Measurements from ENCODE around the gene UMOD.

Gene UMOD

GRCh38 chr16:20318006-20318405 is 34.5 kb downstream of the UMOD start:
- no peak overlapping the region for H3K9ac ChIP-seq (ENCODE audit: low read depth, low read length)
- no peak overlapping the region for H3K27ac ChIP-seq (ENCODE audit: low read length)
- H3K79me2 ChIP-seq (ENCODE audit: insufficient read depth, low read length): no peaks in the 10 kb centered on the region
- no peaks in the 10 kb centered on the region for H3K4me1 ChIP-seq (ENCODE audit: insufficient read depth, low read length)
- no peak overlapping the region for H3K4me3 ChIP-seq (ENCODE audit: low read depth in 1 of 2, low read length in 2 of 2)
- TF ChIP-seq CTCF (IDR thresholded peaks at IDR 0.05; ENCODE audit: borderline replicate concordance, extremely low read depth, low read length, poor library complexity, severe bottlenecking) (no peak), EZH2 (IDR thresholded peaks at IDR 0.05; ENCODE audit: borderline replicate concordance, low read depth, low read length, severe bottlenecking) (no peak)
- no peak for ATAC-seq (ENCODE audit: insufficient read depth, low read depth)
- no peak overlapping the region for H3K4me2 ChIP-seq (ENCODE audit: insufficient read depth, low read length)
- H4K20me1 ChIP-seq (ENCODE audit: insufficient read depth, low read length): no peaks in the 10 kb centered on the region
- H3K9me3 ChIP-seq (ENCODE audit: insufficient read depth, low read length, severe bottlenecking): no peaks in the 10 kb centered on the region
- no peaks in the 10 kb centered on the region for H3K36me3 ChIP-seq (ENCODE audit: insufficient read depth, low read length)
- no peak for DNase-seq
- no peaks in the 10 kb centered on the region for H3K27me3 ChIP-seq (ENCODE audit: insufficient read depth, low read length, poor library complexity)
- no peak overlapping the region for H2AFZ ChIP-seq (ENCODE audit: low read depth, low read length)

DNA sequence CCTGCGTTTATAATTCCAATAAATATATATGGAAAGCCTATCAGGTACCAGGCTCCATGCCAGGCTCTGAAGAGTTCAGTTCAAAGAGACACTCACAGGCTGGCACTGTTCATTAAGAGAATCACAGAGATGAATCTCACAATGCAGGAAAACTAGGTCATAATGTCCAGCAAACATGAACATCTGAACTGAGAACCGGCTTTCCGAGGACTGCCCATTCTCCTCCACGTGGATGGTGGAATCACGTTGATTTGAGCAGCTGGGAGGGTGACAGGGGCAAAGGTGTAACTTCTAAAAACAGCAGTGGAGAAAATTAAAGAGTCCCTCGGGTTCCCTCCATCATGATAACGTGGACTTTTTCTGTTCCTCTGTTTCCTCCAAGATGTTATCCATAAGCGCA is 35.4 kb downstream of the UMOD start:
- H3K4me3 ChIP-seq (ENCODE audit: low read depth in 1 of 2, low read length in 2 of 2): no peak overlapping the region
- no peak for ATAC-seq (ENCODE audit: insufficient read depth, low read depth)
- no peak overlapping the region for H3K27ac ChIP-seq (ENCODE audit: low read length)
- no peak overlapping the region for H2AFZ ChIP-seq (ENCODE audit: low read depth, low read length)
- no peak for DNase-seq
- TF ChIP-seq CTCF (IDR thresholded peaks at IDR 0.05; ENCODE audit: borderline replicate concordance, extremely low read depth, low read length, poor library complexity, severe bottlenecking) (no peak), EZH2 (IDR thresholded peaks at IDR 0.05; ENCODE audit: borderline replicate concordance, low read depth, low read length, severe bottlenecking) (no peak)
- no peak overlapping the region for H3K4me2 ChIP-seq (ENCODE audit: insufficient read depth, low read length)
- no peaks in the 10 kb centered on the region for H3K4me1 ChIP-seq (ENCODE audit: insufficient read depth, low read length)
- H4K20me1 ChIP-seq (ENCODE audit: insufficient read depth, low read length): no peaks in the 10 kb centered on the region
- no peaks in the 10 kb centered on the region for H3K36me3 ChIP-seq (ENCODE audit: insufficient read depth, low read length)
- H3K27me3 ChIP-seq (ENCODE audit: insufficient read depth, low read length, poor library complexity): no peaks in the 10 kb centered on the region
- no peaks in the 10 kb centered on the region for H3K79me2 ChIP-seq (ENCODE audit: insufficient read depth, low read length)
- H3K9me3 ChIP-seq (ENCODE audit: insufficient read depth, low read length, severe bottlenecking): no peaks in the 10 kb centered on the region
- H3K9ac ChIP-seq (ENCODE audit: low read depth, low read length): no peak overlapping the region

- no peak for ATAC-seq (ENCODE audit: insufficient read depth, low read depth)
- H3K9ac ChIP-seq (ENCODE audit: low read depth, low read length): no peak overlapping the region
- H3K4me2 ChIP-seq (ENCODE audit: insufficient read depth, low read length): no peak overlapping the region
- TF ChIP-seq EZH2 (IDR thresholded peaks at IDR 0.05; ENCODE audit: borderline replicate concordance, low read depth, low read length, severe bottlenecking): no peak
- TF ChIP-seq CTCF (IDR thresholded peaks at IDR 0.05; ENCODE audit: borderline replicate concordance, extremely low read depth, low read length, poor library complexity, severe bottlenecking): no peak
- H3K4me1 ChIP-seq (ENCODE audit: insufficient read depth, low read length): no peaks in the 10 kb centered on the region
- H3K27me3 ChIP-seq (ENCODE audit: insufficient read depth, low read length, poor library complexity): no peaks in the 10 kb centered on the region
- DNase-seq: no peak
- no peaks in the 10 kb centered on the region for H3K36me3 ChIP-seq (ENCODE audit: insufficient read depth, low read length)
- no peaks in the 10 kb centered on the region for H3K9me3 ChIP-seq (ENCODE audit: insufficient read depth, low read length, severe bottlenecking)
- H2AFZ ChIP-seq (ENCODE audit: low read depth, low read length): no peak overlapping the region
- H3K27ac ChIP-seq (ENCODE audit: low read length): no peak overlapping the region
- no peaks in the 10 kb centered on the region for H3K79me2 ChIP-seq (ENCODE audit: insufficient read depth, low read length)
- H3K4me3 ChIP-seq (ENCODE audit: low read depth in 1 of 2, low read length in 2 of 2): no peak overlapping the region
- no peaks in the 10 kb centered on the region for H4K20me1 ChIP-seq (ENCODE audit: insufficient read depth, low read length)
Observed at GRCh38 chr16:20316715-20317114, 35.8 kb downstream of the UMOD start.

DNA sequence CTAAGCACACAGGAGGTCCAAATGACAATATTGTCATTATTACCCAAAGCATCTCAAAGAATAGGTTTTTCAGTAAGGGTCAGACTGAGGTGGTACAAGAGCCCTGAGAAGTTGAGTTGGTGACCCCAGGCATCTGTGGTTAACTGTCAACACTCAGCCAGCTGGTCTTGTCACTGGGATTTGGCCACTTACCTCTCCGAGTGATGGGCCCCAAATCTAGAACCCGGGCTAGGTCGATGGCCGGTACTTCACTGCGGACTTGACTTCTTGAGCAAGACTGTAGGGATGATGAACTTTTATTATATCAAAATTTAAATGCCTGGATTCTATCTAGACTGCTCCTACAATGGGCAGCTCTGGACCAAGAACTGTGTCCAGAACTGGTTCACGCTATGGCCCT is 36.8 kb downstream of the UMOD start:
- ATAC-seq (ENCODE audit: insufficient read depth, low read depth): no peak
- TF ChIP-seq EZH2 (IDR thresholded peaks at IDR 0.05; ENCODE audit: borderline replicate concordance, low read depth, low read length, severe bottlenecking) (no peak), CTCF (IDR thresholded peaks at IDR 0.05; ENCODE audit: borderline replicate concordance, extremely low read depth, low read length, poor library complexity, severe bottlenecking) (no peak)
- H4K20me1 ChIP-seq (ENCODE audit: insufficient read depth, low read length): no peaks in the 10 kb centered on the region

More for the DNA sequence above, 36.8 kb downstream of the UMOD start:
- no peak overlapping the region for H2AFZ ChIP-seq (ENCODE audit: low read depth, low read length)
- DNase-seq: no peak
- H3K27ac ChIP-seq (ENCODE audit: low read length): no peak overlapping the region
- no peaks in the 10 kb centered on the region for H3K27me3 ChIP-seq (ENCODE audit: insufficient read depth, low read length, poor library complexity)
- no peak overlapping the region for H3K4me3 ChIP-seq (ENCODE audit: low read depth in 1 of 2, low read length in 2 of 2)
- no peaks in the 10 kb centered on the region for H3K4me1 ChIP-seq (ENCODE audit: insufficient read depth, low read length)
- H3K9ac ChIP-seq (ENCODE audit: low read depth, low read length): no peak overlapping the region
- no peak overlapping the region for H3K4me2 ChIP-seq (ENCODE audit: insufficient read depth, low read length)
- H3K9me3 ChIP-seq (ENCODE audit: insufficient read depth, low read length, severe bottlenecking): no peaks in the 10 kb centered on the region
- H3K36me3 ChIP-seq (ENCODE audit: insufficient read depth, low read length): no peaks in the 10 kb centered on the region
- H3K79me2 ChIP-seq (ENCODE audit: insufficient read depth, low read length): no peaks in the 10 kb centered on the region
